Ramos (cell line): ENCODE data around the gene CDC42EP1.
"Not testable (repeated sequence)": the region's sequence is repeated elsewhere in the genome, so short reads cannot be mapped to it uniquely, and the experiment has no call there.

Source experiments
- in situ Hi-C: fragments of 300-500 bp; cut with MboI; formaldehyde crosslinking; loops from one replicate; pipeline ENCODE4 v1.14.3; 2022; ENCODE audit warnings: low sequenced_read_pairs; ENCODE audit not compliant: unreplicated experiment

The CDC42EP1 gene

GRCh38 chr22:37570661-37570976 is 10.3 kb downstream of the CDC42EP1 start:
- in situ Hi-C loops: loop anchor here (5.0 kb wide), 1 partner anchor 33 kb away; no protein-coding TSS in a partner anchor

GRCh38 chr22:37571258-37571991 is 11.1 kb downstream of the CDC42EP1 start:
- in situ Hi-C loops: loop anchor here (5.0 kb wide), 1 partner anchor 34 kb away; no protein-coding TSS in a partner anchor

GRCh38 chr22:37571992-37572373 is 11.7 kb downstream of the CDC42EP1 start:
- in situ Hi-C loops: loop anchor here (5.0 kb wide), 1 partner anchor 35 kb away; no protein-coding TSS in a partner anchor

- in situ Hi-C loops: no loop called here
These were observed 15.3 kb downstream of the CDC42EP1 start for GRCh38 chr22:37575490-37576003.

GRCh38 chr22:37578002-37578401 is 17.7 kb downstream of the CDC42EP1 start:
- in situ Hi-C loops: no loop called here

GRCh38 chr22:37581504-37581903 is 21.2 kb downstream of the CDC42EP1 start:
- in situ Hi-C loops: no loop called here

GRCh38 chr22:37582526-37582925 is 22.2 kb downstream of the CDC42EP1 start:
- in situ Hi-C loops: no loop called here

- in situ Hi-C loops: no loop called here
These were observed 28.4 kb downstream of the CDC42EP1 start for GRCh38 chr22:37588546-37589215.

- in situ Hi-C loops: no loop called here
These were observed 29.4 kb downstream of the CDC42EP1 start for GRCh38 chr22:37589636-37590035.

GRCh38 chr22:37591081-37591480 is 30.8 kb downstream of the CDC42EP1 start:
- in situ Hi-C loops: not testable (repeated sequence)

GRCh38 chr22:37591823-37592404 is 31.6 kb downstream of the CDC42EP1 start:
- in situ Hi-C loops: no loop called here

GRCh38 chr22:37594237-37594636 is 34.0 kb downstream of the CDC42EP1 start:
- in situ Hi-C loops: no loop called here

GRCh38 chr22:37599153-37599552 is 38.9 kb downstream of the CDC42EP1 start:
- in situ Hi-C loops: no loop called here

- in situ Hi-C loops: no loop called here
These were observed 40.9 kb downstream of the CDC42EP1 start for GRCh38 chr22:37601203-37601539.

- in situ Hi-C loops: no loop called here
These were observed 41.5 kb downstream of the CDC42EP1 start for GRCh38 chr22:37601540-37602442.

GRCh38 chr22:37602546-37603277 is 42.4 kb downstream of the CDC42EP1 start:
- in situ Hi-C loops: not testable (repeated sequence)

GRCh38 chr22:37604074-37604473 is 43.8 kb downstream of the CDC42EP1 start:
- in situ Hi-C loops: no loop called here

- in situ Hi-C loops: no loop called here
These were observed 44.6 kb downstream of the CDC42EP1 start for GRCh38 chr22:37604875-37605274.

GRCh38 chr22:37607010-37607934 is 47.0 kb downstream of the CDC42EP1 start:
- in situ Hi-C loops: no loop called here
